SK-N-SH treated with all-trans-retinoic acid at 6 μM for 48 hours (cell line): ENCODE results near the gene NHS.

Source experiments
- ISL1 ChIP-seq: fragments of 250-450 bp; sonication (Bioruptor Pico); IDR thresholded peaks from 2 replicates; pipeline ENCODE4 v2.1.2; 2022; ENCODE audit warnings: mild to moderate bottlenecking, moderate library complexity
- ZNF565 ChIP-seq: fragments of 450-650 bp; formaldehyde crosslinking; conservative IDR thresholded peaks from 2 replicates; pipeline ENCODE4 v1.5.0; 2020; ENCODE audit warnings: low read depth, mild to moderate bottlenecking, moderate library complexity
- ZNF8 ChIP-seq: fragments of 450-650 bp; formaldehyde crosslinking; IDR thresholded peaks from 2 replicates; pipeline ENCODE4 v1.5.0; 2020; ENCODE audit warnings: mild to moderate bottlenecking, moderate library complexity
- TF ChIP-seq, protein P1 (sequence below): fragments of 250-450 bp; sonication (Bioruptor Pico); IDR thresholded peaks from 2 replicates; pipeline ENCODE4 v1.8.0; 2020; ENCODE audit warnings: mild to moderate bottlenecking, moderate library complexity, borderline replicate concordance
- TF ChIP-seq, protein P2 (sequence below): fragments of 250-450 bp; sonication (Bioruptor Pico); IDR thresholded peaks from 2 replicates; pipeline ENCODE4 v1.5.0; 2020; ENCODE audit warnings: mild to moderate bottlenecking, moderate library complexity

DNA sequence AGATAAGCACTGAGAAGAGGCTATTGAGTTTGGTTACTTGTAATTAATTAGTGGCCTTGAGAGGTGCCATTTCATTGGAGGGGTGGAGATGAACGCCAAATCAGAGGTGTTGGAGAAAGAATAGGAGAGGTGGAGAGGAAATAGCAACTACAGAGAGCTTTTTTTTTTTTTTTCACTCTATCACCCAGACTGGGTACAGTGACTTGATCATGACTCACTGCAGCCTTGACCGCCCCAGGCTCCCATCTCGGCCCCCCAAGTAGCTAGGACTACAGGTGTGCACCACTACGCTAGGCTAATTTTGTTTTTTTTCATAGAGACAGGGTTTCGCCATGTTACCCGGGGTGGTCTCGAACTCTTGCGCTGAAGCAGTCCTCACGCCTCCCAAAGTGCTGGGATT lies 5.2 kb downstream of the NHS start:
- TF ChIP-seq, protein P1, sequence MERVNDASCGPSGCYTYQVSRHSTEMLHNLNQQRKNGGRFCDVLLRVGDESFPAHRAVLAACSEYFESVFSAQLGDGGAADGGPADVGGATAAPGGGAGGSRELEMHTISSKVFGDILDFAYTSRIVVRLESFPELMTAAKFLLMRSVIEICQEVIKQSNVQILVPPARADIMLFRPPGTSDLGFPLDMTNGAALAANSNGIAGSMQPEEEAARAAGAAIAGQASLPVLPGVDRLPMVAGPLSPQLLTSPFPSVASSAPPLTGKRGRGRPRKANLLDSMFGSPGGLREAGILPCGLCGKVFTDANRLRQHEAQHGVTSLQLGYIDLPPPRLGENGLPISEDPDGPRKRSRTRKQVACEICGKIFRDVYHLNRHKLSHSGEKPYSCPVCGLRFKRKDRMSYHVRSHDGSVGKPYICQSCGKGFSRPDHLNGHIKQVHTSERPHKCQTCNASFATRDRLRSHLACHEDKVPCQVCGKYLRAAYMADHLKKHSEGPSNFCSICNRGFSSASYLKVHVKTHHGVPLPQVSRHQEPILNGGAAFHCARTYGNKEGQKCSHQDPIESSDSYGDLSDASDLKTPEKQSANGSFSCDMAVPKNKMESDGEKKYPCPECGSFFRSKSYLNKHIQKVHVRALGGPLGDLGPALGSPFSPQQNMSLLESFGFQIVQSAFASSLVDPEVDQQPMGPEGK (CRISPR knock-in tag), result no peak
- TF ChIP-seq ZNF565 (CRISPR knock-in tag) (no peak), ISL1 (no peak), ZNF8 (no peak)
- TF ChIP-seq, protein P2, sequence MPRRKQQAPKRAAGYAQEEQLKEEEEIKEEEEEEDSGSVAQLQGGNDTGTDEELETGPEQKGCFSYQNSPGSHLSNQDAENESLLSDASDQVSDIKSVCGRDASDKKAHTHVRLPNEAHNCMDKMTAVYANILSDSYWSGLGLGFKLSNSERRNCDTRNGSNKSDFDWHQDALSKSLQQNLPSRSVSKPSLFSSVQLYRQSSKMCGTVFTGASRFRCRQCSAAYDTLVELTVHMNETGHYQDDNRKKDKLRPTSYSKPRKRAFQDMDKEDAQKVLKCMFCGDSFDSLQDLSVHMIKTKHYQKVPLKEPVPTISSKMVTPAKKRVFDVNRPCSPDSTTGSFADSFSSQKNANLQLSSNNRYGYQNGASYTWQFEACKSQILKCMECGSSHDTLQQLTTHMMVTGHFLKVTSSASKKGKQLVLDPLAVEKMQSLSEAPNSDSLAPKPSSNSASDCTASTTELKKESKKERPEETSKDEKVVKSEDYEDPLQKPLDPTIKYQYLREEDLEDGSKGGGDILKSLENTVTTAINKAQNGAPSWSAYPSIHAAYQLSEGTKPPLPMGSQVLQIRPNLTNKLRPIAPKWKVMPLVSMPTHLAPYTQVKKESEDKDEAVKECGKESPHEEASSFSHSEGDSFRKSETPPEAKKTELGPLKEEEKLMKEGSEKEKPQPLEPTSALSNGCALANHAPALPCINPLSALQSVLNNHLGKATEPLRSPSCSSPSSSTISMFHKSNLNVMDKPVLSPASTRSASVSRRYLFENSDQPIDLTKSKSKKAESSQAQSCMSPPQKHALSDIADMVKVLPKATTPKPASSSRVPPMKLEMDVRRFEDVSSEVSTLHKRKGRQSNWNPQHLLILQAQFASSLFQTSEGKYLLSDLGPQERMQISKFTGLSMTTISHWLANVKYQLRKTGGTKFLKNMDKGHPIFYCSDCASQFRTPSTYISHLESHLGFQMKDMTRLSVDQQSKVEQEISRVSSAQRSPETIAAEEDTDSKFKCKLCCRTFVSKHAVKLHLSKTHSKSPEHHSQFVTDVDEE (CRISPR knock-in tag), result no peak
